ENCODE data around the gene CEP162.

Gene CEP162

DNA sequence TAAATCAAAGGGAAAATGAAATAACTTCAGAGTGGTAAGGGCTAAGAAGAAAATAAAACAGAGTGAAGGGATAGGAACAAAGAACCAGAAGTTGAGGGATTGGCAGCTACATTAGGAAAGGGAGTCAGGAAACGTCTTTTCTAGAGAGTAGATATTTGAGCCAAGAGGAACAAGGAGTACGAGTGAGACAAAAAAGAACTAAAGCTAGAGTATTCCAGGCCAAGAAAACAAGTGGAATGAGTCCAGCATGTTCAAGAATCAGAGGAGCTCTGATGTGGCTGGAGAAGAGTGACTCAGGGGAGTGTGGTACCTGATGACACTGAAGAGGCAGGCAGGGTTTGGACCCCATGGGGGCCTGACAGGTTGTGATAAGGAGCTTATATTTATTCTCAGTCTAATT is 66.3 kb downstream of the CEP162 start:
- Histone ChIP-seq H3F3A (ENCODE audit: low read depth) (no peaks in the 10 kb centered on the region), H3K36me3 (ENCODE audit: insufficient read depth, low read length) (peaks cover 5% of the 10 kb centered on the region; the same call in 1 of the 2 replicates), H3K9ac (ENCODE audit: low read depth, low read length, poor library complexity, severe bottlenecking) (no peak overlapping the region), H3K27me3 (ENCODE audit: insufficient read depth, low read length, poor library complexity, severe bottlenecking) (no peaks in the 10 kb centered on the region), H3K79me2 (ENCODE audit: insufficient read depth, low read length) (no peaks in the 10 kb centered on the region), H3K4me1 (ENCODE audit: insufficient read depth, low read length, poor library complexity, severe bottlenecking) (no peaks in the 10 kb centered on the region), H4K20me1 (ENCODE audit: insufficient read depth, low read length, poor library complexity, severe bottlenecking) (no peaks in the 10 kb centered on the region), H3K4me2 (ENCODE audit: low read depth, low read length, poor library complexity, severe bottlenecking) (no peak overlapping the region), H2AFZ (ENCODE audit: low read length) (no peak overlapping the region), H3K4me3 (ENCODE audit: low read length, poor library complexity, severe bottlenecking) (no peak overlapping the region), H3K9me3 (ENCODE audit: insufficient read depth, low read depth, low read length) (no peaks in the 10 kb centered on the region), H3K9me2 (replicated peaks; ENCODE audit: low read depth, low read length) (no peaks in the 10 kb centered on the region)
- TF ChIP-seq EZH2phosphoT487 (IDR thresholded peaks at IDR 0.05; ENCODE audit: borderline replicate concordance): no peak
- TF ChIP-seq, protein P1, sequence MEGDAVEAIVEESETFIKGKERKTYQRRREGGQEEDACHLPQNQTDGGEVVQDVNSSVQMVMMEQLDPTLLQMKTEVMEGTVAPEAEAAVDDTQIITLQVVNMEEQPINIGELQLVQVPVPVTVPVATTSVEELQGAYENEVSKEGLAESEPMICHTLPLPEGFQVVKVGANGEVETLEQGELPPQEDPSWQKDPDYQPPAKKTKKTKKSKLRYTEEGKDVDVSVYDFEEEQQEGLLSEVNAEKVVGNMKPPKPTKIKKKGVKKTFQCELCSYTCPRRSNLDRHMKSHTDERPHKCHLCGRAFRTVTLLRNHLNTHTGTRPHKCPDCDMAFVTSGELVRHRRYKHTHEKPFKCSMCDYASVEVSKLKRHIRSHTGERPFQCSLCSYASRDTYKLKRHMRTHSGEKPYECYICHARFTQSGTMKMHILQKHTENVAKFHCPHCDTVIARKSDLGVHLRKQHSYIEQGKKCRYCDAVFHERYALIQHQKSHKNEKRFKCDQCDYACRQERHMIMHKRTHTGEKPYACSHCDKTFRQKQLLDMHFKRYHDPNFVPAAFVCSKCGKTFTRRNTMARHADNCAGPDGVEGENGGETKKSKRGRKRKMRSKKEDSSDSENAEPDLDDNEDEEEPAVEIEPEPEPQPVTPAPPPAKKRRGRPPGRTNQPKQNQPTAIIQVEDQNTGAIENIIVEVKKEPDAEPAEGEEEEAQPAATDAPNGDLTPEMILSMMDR (conservative IDR thresholded peaks at IDR 0.05; ENCODE audit: low read length): no peak

DNA sequence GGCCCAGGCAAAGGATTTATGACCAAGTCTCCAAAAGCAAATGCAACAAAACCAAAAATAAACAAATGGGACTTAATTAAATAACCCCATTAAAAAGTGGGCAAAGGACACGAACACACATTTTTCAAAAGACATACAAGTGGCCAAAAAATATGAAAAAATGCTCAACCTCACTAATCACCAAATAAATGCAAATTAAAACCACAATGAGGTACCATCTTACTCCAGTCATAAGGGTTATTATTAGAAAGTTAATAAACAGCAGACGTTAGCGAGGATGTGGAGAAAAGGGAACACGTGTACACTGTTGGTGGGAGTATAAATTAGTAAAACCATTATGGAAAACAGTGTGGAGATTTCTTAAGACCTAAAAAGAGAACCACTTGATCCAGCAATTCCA is 71.1 kb downstream of the CEP162 start:
- Histone ChIP-seq H3K9me3 (ENCODE audit: insufficient read depth, low read depth, low read length) (no peaks in the 10 kb centered on the region), H3K36me3 (ENCODE audit: insufficient read depth, low read length) (peaks cover 21% of the 10 kb centered on the region; the same call in 1 of the 2 replicates), H2AFZ (ENCODE audit: low read length) (no peak overlapping the region), H3K27me3 (ENCODE audit: insufficient read depth, low read length, poor library complexity, severe bottlenecking) (no peaks in the 10 kb centered on the region), H3K9me2 (replicated peaks; ENCODE audit: low read depth, low read length) (no peaks in the 10 kb centered on the region), H3K9ac (ENCODE audit: low read depth, low read length, poor library complexity, severe bottlenecking) (no peak overlapping the region), H3K4me1 (ENCODE audit: insufficient read depth, low read length, poor library complexity, severe bottlenecking) (no peaks in the 10 kb centered on the region), H3K4me3 (ENCODE audit: low read length, poor library complexity, severe bottlenecking) (no peak overlapping the region), H3F3A (ENCODE audit: low read depth) (no peaks in the 10 kb centered on the region), H3K4me2 (ENCODE audit: low read depth, low read length, poor library complexity, severe bottlenecking) (no peak overlapping the region), H4K20me1 (ENCODE audit: insufficient read depth, low read length, poor library complexity, severe bottlenecking) (no peaks in the 10 kb centered on the region), H3K79me2 (ENCODE audit: insufficient read depth, low read length) (no peaks in the 10 kb centered on the region)
- TF ChIP-seq, protein P1 (conservative IDR thresholded peaks at IDR 0.05; ENCODE audit: low read length): no peak
- no peak for TF ChIP-seq EZH2phosphoT487 (IDR thresholded peaks at IDR 0.05; ENCODE audit: borderline replicate concordance)

DNA sequence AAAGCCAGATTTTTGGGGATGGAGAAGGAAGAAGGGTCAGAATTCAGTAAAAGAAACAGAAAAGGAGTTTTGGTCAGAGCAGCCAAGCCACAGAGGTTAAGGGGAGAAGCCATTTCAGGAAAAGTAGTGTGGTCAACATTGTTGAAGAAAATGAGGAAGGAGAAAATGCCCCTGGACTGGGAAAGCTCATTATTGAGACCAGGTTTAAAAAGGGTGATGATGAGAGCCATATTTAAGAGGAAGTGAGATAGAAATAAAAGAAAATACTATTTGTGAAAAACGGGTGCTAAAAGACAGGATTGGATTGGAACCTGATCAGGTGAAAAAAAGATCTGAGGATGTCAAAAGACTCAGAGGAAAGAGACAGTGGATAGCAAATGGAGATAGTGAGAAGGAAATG is 75.8 kb downstream of the CEP162 start:
- no peak overlapping the region for H3K4me2 ChIP-seq (ENCODE audit: low read depth, low read length, poor library complexity, severe bottlenecking)

More for the DNA sequence above, 75.8 kb downstream of the CEP162 start:
- peaks cover 16% of the 10 kb centered on the region; the same call in 1 of the 2 replicates for H3K36me3 ChIP-seq (ENCODE audit: insufficient read depth, low read length)
- H3K79me2 ChIP-seq (ENCODE audit: insufficient read depth, low read length): no peaks in the 10 kb centered on the region
- no peak overlapping the region for H3K9ac ChIP-seq (ENCODE audit: low read depth, low read length, poor library complexity, severe bottlenecking)
- H2AFZ ChIP-seq (ENCODE audit: low read length): no peak overlapping the region
- H3K9me3 ChIP-seq (ENCODE audit: insufficient read depth, low read depth, low read length): no peaks in the 10 kb centered on the region
- H4K20me1 ChIP-seq (ENCODE audit: insufficient read depth, low read length, poor library complexity, severe bottlenecking): no peaks in the 10 kb centered on the region
- no peaks in the 10 kb centered on the region for H3K4me1 ChIP-seq (ENCODE audit: insufficient read depth, low read length, poor library complexity, severe bottlenecking)
- no peak overlapping the region for H3K4me3 ChIP-seq (ENCODE audit: low read length, poor library complexity, severe bottlenecking)
- H3F3A ChIP-seq (ENCODE audit: low read depth): no peaks in the 10 kb centered on the region
- no peaks in the 10 kb centered on the region for H3K9me2 ChIP-seq (replicated peaks; ENCODE audit: low read depth, low read length)
- TF ChIP-seq, protein P1 (conservative IDR thresholded peaks at IDR 0.05; ENCODE audit: low read length): no peak
- TF ChIP-seq EZH2phosphoT487 (IDR thresholded peaks at IDR 0.05; ENCODE audit: borderline replicate concordance): no peak
- no peaks in the 10 kb centered on the region for H3K27me3 ChIP-seq (ENCODE audit: insufficient read depth, low read length, poor library complexity, severe bottlenecking)
